ENCODE results near the gene LINC00237. TPM values are rescaled to one million over a fixed set of nuclear protein-coding genes. Genes with fewer than 3 reads are reported as not detected.

The LINC00237 gene
- total and polyA plus RNA-seq, 2 of the 8 experiments (the other 6 are each of a cell fraction or from before 2014, with no cell fraction given) = 0.28 to 1.4 TPM

GRCh38 chr20:21129861-21130260 is 23.7 kb upstream of the LINC00237 start:
- H2AK5ac ChIP-seq (ENCODE audit: low read depth, low read length) = no peak overlapping the region; the same call in 1 of the 2 replicates
- H3K9ac ChIP-seq (replicated peaks in 1 of 4; ENCODE audit: extremely low read depth in 1 of 4, low read depth in 3 of 4, low read length in 3 of 4) = no peak overlapping the region
- H3K23ac ChIP-seq (ENCODE audit: insufficient read length) = no peak overlapping the region
- CTCF ChIA-PET (ENCODE audit: partially characterized antibody) = interaction anchor here (0.6 to 1.9 kb wide), 13 partner anchors 12 to 238 kb away, joined by 3 to 6 read pairs (median 3); no protein-coding TSS in a partner anchor
- no peak overlapping the region for H2AFZ ChIP-seq (ENCODE audit: low read length)
- no peak overlapping the region for H3K14ac ChIP-seq (ENCODE audit: insufficient read length)
- no peak overlapping the region for H2BK5ac ChIP-seq (ENCODE audit: low read depth, low read length)
- H2BK20ac ChIP-seq (ENCODE audit: low read length) = no peak overlapping the region
- no peak overlapping the region for H3K4ac ChIP-seq (replicated peaks; ENCODE audit: insufficient read length, low read depth, low read length)
- DNase-seq (ENCODE audit: low read depth in 1 of 2, low spot score in 2 of 2) (peak in 1 of 2 experiments; percentile 41), FAIRE-seq (no peak)
- no peaks in the 10 kb centered on the region for H3K9me3 ChIP-seq (ENCODE audit: insufficient read depth in 2 of 2, low read depth in 1 of 2, low read length in 1 of 2)
- peaks cover 4% of the 10 kb centered on the region; the same call in 1 of the 2 replicates for H3K79me1 ChIP-seq (ENCODE audit: low read depth, low read length)
- no peak overlapping the region for H4K91ac ChIP-seq (replicated peaks; ENCODE audit: insufficient read length, low read length)
- H3K4me2 ChIP-seq (ENCODE audit: insufficient read depth in 1 of 2, low read depth in 2 of 2, low read length in 2 of 2) = no peak overlapping the region
- no peak overlapping the region for H3K4me3 ChIP-seq (ENCODE audit: extremely low read depth in 1 of 4, insufficient read depth in 2 of 4, low read depth in 3 of 4, low read length in 4 of 4)
- H4K5ac ChIP-seq (ENCODE audit: insufficient read length, low read depth, low read length) = no peak overlapping the region
- H3K56ac ChIP-seq (replicated peaks; ENCODE audit: insufficient read length, low read depth, low read length) = no peak overlapping the region
- peaks cover 0 to 35% of the 10 kb centered on the region in 2 experiments; a peak in 2 of 4 replicates for H3K79me2 ChIP-seq (ENCODE audit: control insufficient read depth in 1 of 2, insufficient read depth in 2 of 2, low read length in 2 of 2)
- H2BK12ac ChIP-seq (ENCODE audit: low read depth, low read length) = peak overlapping the region; percentile 45; the same call in 1 of the 2 replicates
- H3K4me1 ChIP-seq (replicated peaks in 1 of 4; ENCODE audit: control insufficient read depth in 3 of 4, insufficient read depth in 4 of 4, low read length in 3 of 4) = peaks cover 2 to 15% (median 9%) of the 10 kb centered on the region in 4 experiments; a peak in 5 of 7 replicates
- H3K36me3 ChIP-seq (ENCODE audit: control insufficient read depth in 2 of 4, insufficient read depth in 4 of 4, low read length in 3 of 4) = peaks cover 0 to 9% (median 0%) of the 10 kb centered on the region in 4 experiments; a peak in 2 of 8 replicates
- peaks cover 6% of the 10 kb centered on the region for H3K23me2 ChIP-seq (ENCODE audit: low read depth, low read length)
- H2BK120ac ChIP-seq (replicated peaks; ENCODE audit: low read depth, low read length) = no peak overlapping the region
- H3K27me3 ChIP-seq (replicated peaks in 1 of 4; ENCODE audit: control insufficient read depth in 3 of 4, extremely low read depth in 1 of 4, insufficient read depth in 3 of 4, low read length in 3 of 4) = no peaks in the 10 kb centered on the region
- H4K8ac ChIP-seq (ENCODE audit: extremely low read depth, insufficient read depth, low read length) = no peak overlapping the region
- POLR2A ChIA-PET (ENCODE audit: partially characterized antibody) = interaction anchor here (2.0 kb wide), 1 partner anchor 27 kb away, joined by 6 read pairs; no protein-coding TSS in a partner anchor
- WGBS, 2 experiments (ENCODE audit: extremely low coverage in 1 of 2, insufficient coverage in 1 of 2, insufficient read length in 1 of 2, insufficient replicate concordance in 2 of 2, low coverage in 1 of 2, low lambda C conversion rate in 2 of 2, missing lambda C conversion rate in 1 of 2) = 90% methylated on average over 5 of the region's 5 CpGs; no CpG with 5 or more reads in 1 of the 2 experiments
- TF ChIP-seq SAP30 (IDR thresholded peaks at IDR 0.05; ENCODE audit: insufficient read depth, insufficient replicate concordance, low read length) (no peak), RAD21 (IDR thresholded peaks at IDR 0.05 in 1 of 2, conservative IDR thresholded peaks at IDR 0.05 in 1 of 2; ENCODE audit: low read depth in 2 of 2, low read length in 2 of 2) (peak in 1 of 2 experiments; percentile 8; a peak in 1 of 4 replicates), TEAD4 (IDR thresholded peaks at IDR 0.05; ENCODE audit: low read depth, low read length) (no peak)
- TF ChIP-seq, protein P1, sequence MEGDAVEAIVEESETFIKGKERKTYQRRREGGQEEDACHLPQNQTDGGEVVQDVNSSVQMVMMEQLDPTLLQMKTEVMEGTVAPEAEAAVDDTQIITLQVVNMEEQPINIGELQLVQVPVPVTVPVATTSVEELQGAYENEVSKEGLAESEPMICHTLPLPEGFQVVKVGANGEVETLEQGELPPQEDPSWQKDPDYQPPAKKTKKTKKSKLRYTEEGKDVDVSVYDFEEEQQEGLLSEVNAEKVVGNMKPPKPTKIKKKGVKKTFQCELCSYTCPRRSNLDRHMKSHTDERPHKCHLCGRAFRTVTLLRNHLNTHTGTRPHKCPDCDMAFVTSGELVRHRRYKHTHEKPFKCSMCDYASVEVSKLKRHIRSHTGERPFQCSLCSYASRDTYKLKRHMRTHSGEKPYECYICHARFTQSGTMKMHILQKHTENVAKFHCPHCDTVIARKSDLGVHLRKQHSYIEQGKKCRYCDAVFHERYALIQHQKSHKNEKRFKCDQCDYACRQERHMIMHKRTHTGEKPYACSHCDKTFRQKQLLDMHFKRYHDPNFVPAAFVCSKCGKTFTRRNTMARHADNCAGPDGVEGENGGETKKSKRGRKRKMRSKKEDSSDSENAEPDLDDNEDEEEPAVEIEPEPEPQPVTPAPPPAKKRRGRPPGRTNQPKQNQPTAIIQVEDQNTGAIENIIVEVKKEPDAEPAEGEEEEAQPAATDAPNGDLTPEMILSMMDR (IDR thresholded peaks at IDR 0.05; ENCODE audit: control extremely low read depth in 1 of 3, insufficient read depth in 1 of 3, low read depth in 1 of 3, low read length in 3 of 3) = peak in 1 of 3 experiments; percentile 38; a peak in 1 of 4 replicates
- no peak overlapping the region for H3K18ac ChIP-seq (ENCODE audit: extremely low read depth, low read length)
- no peak overlapping the region for H2BK15ac ChIP-seq (ENCODE audit: low read length)
- no peaks in the 10 kb centered on the region for H4K20me1 ChIP-seq (replicated peaks in 1 of 2; ENCODE audit: control insufficient read depth in 1 of 2, insufficient read depth in 2 of 2, low read length in 2 of 2)
- no peak overlapping the region for H3K27ac ChIP-seq (ENCODE audit: low read depth, low read length)
